Activated naive CD8-positive, alpha-beta T cell treated with anti-CD3 and anti-CD28 coated beads, Interleukin-2, amount 50 U/mL, for 24 hours (primary cell): ENCODE results near the gene FAM156B.
A peak's percentile ranks its signal among the peaks of the same experiment; 100 is the strongest.
"Not testable (repeated sequence)": the region's sequence is repeated elsewhere in the genome, so short reads cannot be mapped to it uniquely, and the experiment has no call there.

Experiments
- ATAC-seq: fragments of 150-1000 bp; cut with Tn5 transposase; one replicate; pipeline ENCODE4 v1.10.0; 2021
- DNase-seq: peaks from one replicate; pipeline ENCODE4 v3.0.0; 2021
- H3K27ac Mint-ChIP-seq: one replicate; pipeline ENCODE4 v1.8.0; 2021; ENCODE audit warnings: mild to moderate bottlenecking, mixed read lengths
- H3K27me3 Mint-ChIP-seq: one replicate; pipeline ENCODE4 v1.8.0; 2021; ENCODE audit warnings: mixed read lengths
- H3K36me3 Mint-ChIP-seq: one replicate; pipeline ENCODE4 v1.8.0; 2021; ENCODE audit warnings: low read depth, mixed read lengths
- H3K4me1 Mint-ChIP-seq: one replicate; pipeline ENCODE4 v1.8.0; 2021; ENCODE audit warnings: mixed read lengths
- H3K4me3 Mint-ChIP-seq: one replicate; pipeline ENCODE4 v1.8.0; 2021; ENCODE audit warnings: mild to moderate bottlenecking, moderate library complexity, mixed read lengths
- H3K9me3 Mint-ChIP-seq: one replicate; pipeline ENCODE4 v1.8.0; 2021; ENCODE audit warnings: mixed read lengths

The FAM156B gene

GRCh38 chrX:52896855-52897709 is at the start of gene FAM156B:
TSS of gene FAM156B (plus strand) at chrX:52897330. CDS start at chrX:52907226, 9,896 bp downstream.
- H3K36me3 Mint-ChIP-seq, H3K4me3 Mint-ChIP-seq, H3K4me1 Mint-ChIP-seq, DNase-seq, H3K27me3 Mint-ChIP-seq, H3K9me3 Mint-ChIP-seq, H3K27ac Mint-ChIP-seq: not testable (repeated sequence)
- ATAC-seq: peak; percentile 87

GRCh38 chrX:52852110-52852860 is 44.8 kb upstream of the FAM156B start:
- peaks cover 9% of the 10 kb centered on the region for H3K27me3 Mint-ChIP-seq
- no peaks in the 10 kb centered on the region for H3K9me3 Mint-ChIP-seq
- ATAC-seq (no peak), DNase-seq (no peak)
- H3K4me3 Mint-ChIP-seq: no peak overlapping the region
- no peaks in the 10 kb centered on the region for H3K4me1 Mint-ChIP-seq
- no peak overlapping the region for H3K27ac Mint-ChIP-seq
- no peaks in the 10 kb centered on the region for H3K36me3 Mint-ChIP-seq

GRCh38 chrX:52856991-52857525 is 40.1 kb upstream of the FAM156B start:
- H3K9me3 Mint-ChIP-seq, DNase-seq, H3K4me1 Mint-ChIP-seq, H3K27me3 Mint-ChIP-seq, H3K4me3 Mint-ChIP-seq, H3K27ac Mint-ChIP-seq, ATAC-seq, H3K36me3 Mint-ChIP-seq: not testable (repeated sequence)

- H3K36me3 Mint-ChIP-seq: no peaks in the 10 kb centered on the region
- H3K27me3 Mint-ChIP-seq: no peaks in the 10 kb centered on the region
- no peaks in the 10 kb centered on the region for H3K4me1 Mint-ChIP-seq
- ATAC-seq (no peak), DNase-seq (no peak)
- no peak overlapping the region for H3K4me3 Mint-ChIP-seq
- H3K9me3 Mint-ChIP-seq: no peaks in the 10 kb centered on the region
- H3K27ac Mint-ChIP-seq: no peak overlapping the region
Observed at GRCh38 chrX:52865343-52865998, 31.7 kb upstream of the FAM156B start.

GRCh38 chrX:52867610-52868348 is 29.4 kb upstream of the FAM156B start, which contains the start of gene XAGE3:
TSS of gene XAGE3 (minus strand) at chrX:52868083. CDS start at chrX:52867133, 950 bp downstream.
- Mint-ChIP-seq H3K36me3 (no peaks in the 10 kb centered on the region), H3K27me3 (no peaks in the 10 kb centered on the region), H3K4me1 (no peaks in the 10 kb centered on the region), H3K9me3 (no peaks in the 10 kb centered on the region), H3K27ac (no peak within 1 kb of the TSS), H3K4me3 (no peak within 1 kb of the TSS)
- ATAC-seq (no peak), DNase-seq (no peak)

- H3K9me3 Mint-ChIP-seq: no peaks in the 10 kb centered on the region
- H3K4me3 Mint-ChIP-seq: no peak overlapping the region
- no peaks in the 10 kb centered on the region for H3K36me3 Mint-ChIP-seq
- H3K4me1 Mint-ChIP-seq: no peaks in the 10 kb centered on the region
- ATAC-seq: no peak
- no peak for DNase-seq
- no peaks in the 10 kb centered on the region for H3K27me3 Mint-ChIP-seq
- no peak overlapping the region for H3K27ac Mint-ChIP-seq
Observed at GRCh38 chrX:52870046-52870445, 27.1 kb upstream of the FAM156B start.

GRCh38 chrX:52873825-52874224 is 23.3 kb upstream of the FAM156B start:
- not testable (repeated sequence) for H3K4me1 Mint-ChIP-seq, ATAC-seq, H3K36me3 Mint-ChIP-seq, H3K9me3 Mint-ChIP-seq, DNase-seq, H3K27ac Mint-ChIP-seq, H3K27me3 Mint-ChIP-seq, H3K4me3 Mint-ChIP-seq

GRCh38 chrX:52874661-52875060 is 22.5 kb upstream of the FAM156B start:
- Mint-ChIP-seq H3K4me3 (no peak overlapping the region), H3K9me3 (no peaks in the 10 kb centered on the region), H3K4me1 (no peaks in the 10 kb centered on the region), H3K36me3 (no peaks in the 10 kb centered on the region), H3K27ac (no peak overlapping the region), H3K27me3 (peaks cover 2% of the 10 kb centered on the region)
- DNase-seq (no peak), ATAC-seq (no peak)

GRCh38 chrX:52875436-52875835 is 21.7 kb upstream of the FAM156B start:
- H3K4me3 Mint-ChIP-seq, DNase-seq, H3K27me3 Mint-ChIP-seq, H3K4me1 Mint-ChIP-seq, H3K36me3 Mint-ChIP-seq, H3K9me3 Mint-ChIP-seq, ATAC-seq, H3K27ac Mint-ChIP-seq: not testable (repeated sequence)

GRCh38 chrX:52876386-52876785 is 20.7 kb upstream of the FAM156B start:
- not testable (repeated sequence) for DNase-seq, H3K27me3 Mint-ChIP-seq, H3K9me3 Mint-ChIP-seq, ATAC-seq, H3K27ac Mint-ChIP-seq, H3K4me1 Mint-ChIP-seq, H3K4me3 Mint-ChIP-seq, H3K36me3 Mint-ChIP-seq

GRCh38 chrX:52887459-52887858 is 9.7 kb upstream of the FAM156B start:
- not testable (repeated sequence) for H3K4me3 Mint-ChIP-seq, H3K27ac Mint-ChIP-seq, H3K4me1 Mint-ChIP-seq, ATAC-seq, H3K36me3 Mint-ChIP-seq, H3K27me3 Mint-ChIP-seq, H3K9me3 Mint-ChIP-seq, DNase-seq

- not testable (repeated sequence) for H3K9me3 Mint-ChIP-seq, ATAC-seq, H3K27ac Mint-ChIP-seq, H3K27me3 Mint-ChIP-seq, H3K4me1 Mint-ChIP-seq, DNase-seq, H3K4me3 Mint-ChIP-seq, H3K36me3 Mint-ChIP-seq
Observed at GRCh38 chrX:52888090-52888489, 9.0 kb upstream of the FAM156B start.

GRCh38 chrX:52896438-52896837 is 692 bp upstream of the FAM156B start:
- not testable (repeated sequence) for H3K36me3 Mint-ChIP-seq, H3K27me3 Mint-ChIP-seq, H3K27ac Mint-ChIP-seq, H3K4me3 Mint-ChIP-seq, H3K9me3 Mint-ChIP-seq, H3K4me1 Mint-ChIP-seq, DNase-seq
- ATAC-seq: peak; percentile 11

GRCh38 chrX:52905531-52905930 is 8.4 kb downstream of the FAM156B start:
- DNase-seq, H3K4me3 Mint-ChIP-seq, H3K4me1 Mint-ChIP-seq, H3K27me3 Mint-ChIP-seq, H3K36me3 Mint-ChIP-seq, H3K9me3 Mint-ChIP-seq, H3K27ac Mint-ChIP-seq, ATAC-seq: not testable (repeated sequence)
